ENCODE data around the gene PTER.

The PTER gene

GRCh38 chr10:16436758-16437539, at the start of gene PTER:
PTER (plus strand) TSS chr10:16437010; CDS start chr10:16484385, 47,375 bp downstream.
- DNase-seq = peak; percentile 85

- DNase-seq = no peak
Measured at GRCh38 chr10:16392531-16393069, 44.2 kb upstream of the PTER start.

GRCh38 chr10:16393271-16393858, 43.4 kb upstream of the PTER start:
- no peak for DNase-seq

GRCh38 chr10:16401416-16401815, 35.4 kb upstream of the PTER start:
- DNase-seq = no peak

- peak; percentile 0 for DNase-seq
Measured at GRCh38 chr10:16408379-16408778, 28.4 kb upstream of the PTER start.

GRCh38 chr10:16417341-16417740, 19.5 kb upstream of the PTER start:
- DNase-seq = no peak

- DNase-seq = no peak
Measured at GRCh38 chr10:16423599-16423998, 13.2 kb upstream of the PTER start.

GRCh38 chr10:16425449-16425848, 11.4 kb upstream of the PTER start:
- no peak for DNase-seq

GRCh38 chr10:16429539-16429938, 7.3 kb upstream of the PTER start:
- DNase-seq = no peak

GRCh38 chr10:16436367-16436757, 448 bp upstream of the PTER start:
- DNase-seq = peak; percentile 49

GRCh38 chr10:16437540-16437894, 707 bp downstream of the PTER start:
- DNase-seq = no peak

GRCh38 chr10:16439295-16439694, 2.5 kb downstream of the PTER start:
- DNase-seq = no peak

- no peak for DNase-seq
Measured at GRCh38 chr10:16440396-16441133, 3.8 kb downstream of the PTER start.

GRCh38 chr10:16441173-16441840, 4.5 kb downstream of the PTER start:
- no peak for DNase-seq

GRCh38 chr10:16442914-16443313, 6.1 kb downstream of the PTER start:
- DNase-seq = no peak

GRCh38 chr10:16445770-16446469, 9.1 kb downstream of the PTER start:
- no peak for DNase-seq

- DNase-seq = no peak
Measured at GRCh38 chr10:16449454-16449853, 12.6 kb downstream of the PTER start.

- DNase-seq = no peak
Measured at GRCh38 chr10:16458166-16458955, 21.6 kb downstream of the PTER start.

- DNase-seq = no peak
Measured at GRCh38 chr10:16459423-16459939, 22.7 kb downstream of the PTER start.

GRCh38 chr10:16466001-16466400, 29.2 kb downstream of the PTER start:
- no peak for DNase-seq

GRCh38 chr10:16470747-16471146, 33.9 kb downstream of the PTER start:
- DNase-seq = no peak
